PFSK-1 (cell line): Measurements from ENCODE around the gene KSR1.

Source experiments
- FOXP2 ChIP-seq: optimal IDR thresholded peaks from 2 replicates; pipeline ENCODE3; 2011; ENCODE audit warnings: borderline replicate concordance, control low read depth, inconsistent platforms; ENCODE audit not compliant: insufficient read depth; ENCODE audit errors: extremely low read length, extremely low read depth
- POLR2AphosphoS5 ChIP-seq: IDR thresholded peaks from 2 replicates; pipeline ENCODE4 v1.6.1; 2012; ENCODE audit warnings: low read depth, mild to moderate bottlenecking, control low read depth, low read length, moderate library complexity
- REST ChIP-seq, 2 experiments: IDR thresholded peaks; 2 replicates each; pipeline versions ENCODE4 v1.6.1 to v1.8.0; 2011 to 2012; ENCODE audit warnings: low read depth in 2 of 2, low read length in 2 of 2, control low read depth in 1 of 2, inconsistent platforms in 1 of 2, mild to moderate bottlenecking in 1 of 2, moderate library complexity in 1 of 2; ENCODE audit not compliant: insufficient read depth in 1 of 2
- SIN3A ChIP-seq: IDR thresholded peaks from 2 replicates; pipeline ENCODE4 v1.6.1; 2012; ENCODE audit warnings: mild to moderate bottlenecking, low read length, moderate library complexity, borderline replicate concordance; ENCODE audit not compliant: insufficient read depth
- TAF1 ChIP-seq: IDR thresholded peaks from 2 replicates; pipeline ENCODE4 v1.6.1; 2012; ENCODE audit warnings: low read length, control low read depth, borderline replicate concordance; ENCODE audit not compliant: insufficient read depth

Gene KSR1

GRCh38 chr17:27634026-27634335 is 177.7 kb downstream of the KSR1 start:
- TF ChIP-seq REST (IDR thresholded peaks at IDR 0.05; ENCODE audit: insufficient read depth in 1 of 2, low read depth in 2 of 2, low read length in 2 of 2): no peak
- no peak for TF ChIP-seq POLR2AphosphoS5

GRCh38 chr17:27634776-27635175 is 178.5 kb downstream of the KSR1 start:
- TF ChIP-seq REST (IDR thresholded peaks at IDR 0.05; ENCODE audit: insufficient read depth in 1 of 2, low read depth in 2 of 2, low read length in 2 of 2): no peak
- no peak for TF ChIP-seq FOXP2
- no peak for TF ChIP-seq POLR2AphosphoS5
- no peak for TF ChIP-seq TAF1
- TF ChIP-seq SIN3A: no peak

- TF ChIP-seq POLR2AphosphoS5 (no peak), SIN3A (no peak), FOXP2 (no peak), REST (IDR thresholded peaks at IDR 0.05; ENCODE audit: insufficient read depth in 1 of 2, low read depth in 2 of 2, low read length in 2 of 2) (no peak), TAF1 (no peak)
Measured at GRCh38 chr17:27635275-27635823, 179.1 kb downstream of the KSR1 start.

- TF ChIP-seq FOXP2 (no peak), POLR2AphosphoS5 (no peak), SIN3A (no peak), REST (IDR thresholded peaks at IDR 0.05; ENCODE audit: insufficient read depth in 1 of 2, low read depth in 2 of 2, low read length in 2 of 2) (no peak), TAF1 (no peak)
Measured at GRCh38 chr17:27640790-27641189, 184.5 kb downstream of the KSR1 start.

GRCh38 chr17:27644586-27644985 is 188.3 kb downstream of the KSR1 start:
- no peak for TF ChIP-seq POLR2AphosphoS5
- TF ChIP-seq TAF1: no peak
- TF ChIP-seq SIN3A: no peak
- TF ChIP-seq REST (IDR thresholded peaks at IDR 0.05; ENCODE audit: insufficient read depth in 1 of 2, low read depth in 2 of 2, low read length in 2 of 2): no peak
- TF ChIP-seq FOXP2: no peak
